ENCODE measurements around the gene PNKP.

Gene PNKP

DNA sequence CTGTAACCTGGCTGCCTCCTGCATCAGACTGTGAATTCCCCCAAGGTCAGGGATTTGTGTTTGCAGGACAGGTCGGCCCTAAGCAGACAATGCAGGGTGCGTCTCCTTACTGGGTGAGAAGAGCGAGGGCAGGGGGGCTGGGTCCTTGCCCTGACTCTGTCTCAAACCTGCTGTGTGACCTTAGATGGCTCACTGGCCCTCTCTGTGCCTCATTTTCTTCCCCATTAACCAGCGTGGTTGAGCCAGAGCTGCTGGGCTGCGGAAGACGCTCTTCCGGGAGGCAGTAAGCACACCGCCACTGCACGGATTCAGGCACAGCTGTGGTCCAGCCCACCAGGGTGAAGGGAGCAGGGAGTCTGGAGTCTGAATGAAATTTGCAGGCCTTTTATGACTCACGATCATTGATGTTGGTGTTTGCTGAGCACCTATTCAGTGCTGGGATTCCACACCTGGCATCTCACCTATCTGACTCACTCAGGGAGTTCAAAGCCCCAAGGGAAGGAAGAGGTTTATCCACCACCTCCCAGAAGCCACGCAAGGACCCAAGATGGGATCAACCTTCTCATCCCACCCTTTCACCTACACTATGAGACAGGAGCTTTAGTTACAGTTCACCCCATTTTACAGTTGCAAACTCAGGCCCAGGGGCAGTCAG lies 7.3 kb upstream of the PNKP start:
- DNase-seq = no peak

DNA sequence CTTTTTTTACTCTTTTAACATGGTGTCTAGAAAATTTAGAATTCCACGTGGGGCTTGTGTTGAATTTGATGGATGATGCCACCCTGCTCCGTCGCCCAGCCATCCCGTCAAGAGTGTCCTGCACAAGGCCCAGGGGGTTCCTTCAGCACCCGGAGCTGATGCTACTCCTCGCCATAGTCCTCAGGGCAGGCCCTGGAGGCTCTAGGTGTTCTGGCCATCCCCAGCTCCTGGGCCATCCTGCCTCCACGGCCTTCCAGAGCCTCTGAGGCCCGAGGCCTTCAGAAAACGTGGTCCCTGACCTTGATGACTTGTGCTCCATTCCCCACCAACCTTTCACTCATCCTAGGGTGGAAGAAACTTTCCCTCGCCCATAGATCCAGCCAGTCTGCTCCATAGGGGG lies 6.5 kb upstream of the PNKP start:
- no peak for DNase-seq

DNA sequence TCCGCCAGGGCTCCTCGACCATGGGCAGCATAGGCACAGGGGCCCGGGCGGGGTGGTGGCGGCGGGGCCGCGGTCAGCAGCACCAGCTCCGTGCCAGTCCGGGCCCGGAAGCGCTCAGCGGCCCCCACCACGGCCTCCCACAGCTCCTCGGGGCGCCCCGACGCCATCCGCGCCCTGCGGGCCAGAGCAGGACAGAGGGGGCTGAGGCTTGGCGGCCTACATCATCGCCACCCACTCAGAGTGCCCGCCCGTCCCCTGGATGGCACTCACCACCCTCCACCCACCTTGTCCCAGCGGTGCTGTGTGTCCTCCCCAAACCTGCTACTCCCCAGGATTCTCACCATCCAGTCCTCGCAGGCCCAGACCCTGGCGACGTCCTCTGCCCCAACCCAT lies 5.7 kb upstream of the PNKP start:
- DNase-seq = no peak

DNA sequence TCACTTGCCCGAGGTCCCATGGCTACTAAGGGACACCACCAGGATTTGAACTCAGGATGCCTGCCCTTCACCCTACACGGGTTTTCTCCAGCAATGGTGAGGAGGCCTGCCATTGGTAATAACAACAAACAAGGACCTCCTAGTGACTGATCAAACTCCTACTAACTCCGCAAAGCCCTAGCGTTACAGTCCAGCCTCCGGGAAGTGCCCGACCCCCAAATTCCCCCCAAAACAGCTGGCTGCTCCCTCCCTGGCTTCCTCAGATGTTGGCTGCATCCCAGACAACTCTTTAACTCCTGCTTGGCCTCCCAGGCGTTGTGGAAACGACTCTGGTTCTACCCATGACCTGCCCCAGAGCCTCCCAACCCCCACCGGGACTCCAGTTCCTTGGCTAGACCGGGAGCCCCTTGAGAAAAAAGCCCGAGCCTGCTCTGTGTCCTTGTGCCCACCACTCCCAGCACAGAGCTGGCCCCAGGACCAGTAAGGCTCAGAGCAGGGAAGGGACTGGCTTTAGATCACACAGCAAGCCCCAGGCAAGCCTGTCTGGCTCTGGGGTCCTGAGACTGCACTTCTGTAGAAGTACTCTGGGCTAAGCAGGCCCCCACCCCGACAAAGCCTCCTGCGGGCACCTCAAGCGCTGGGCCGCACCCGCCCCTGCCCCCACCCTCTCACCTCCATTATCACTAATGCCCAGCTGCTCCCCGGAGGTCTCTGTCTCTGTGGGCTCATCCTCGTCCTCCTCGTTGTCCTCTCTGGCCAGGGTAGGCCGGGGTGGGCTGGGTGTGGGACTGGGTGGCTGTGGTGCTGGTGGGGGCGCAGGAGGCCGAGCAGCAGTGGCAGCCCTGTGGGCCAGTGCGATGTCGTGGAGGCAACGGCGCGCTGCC lies 5.1 kb upstream of the PNKP start:
- DNase-seq = no peak

DNA sequence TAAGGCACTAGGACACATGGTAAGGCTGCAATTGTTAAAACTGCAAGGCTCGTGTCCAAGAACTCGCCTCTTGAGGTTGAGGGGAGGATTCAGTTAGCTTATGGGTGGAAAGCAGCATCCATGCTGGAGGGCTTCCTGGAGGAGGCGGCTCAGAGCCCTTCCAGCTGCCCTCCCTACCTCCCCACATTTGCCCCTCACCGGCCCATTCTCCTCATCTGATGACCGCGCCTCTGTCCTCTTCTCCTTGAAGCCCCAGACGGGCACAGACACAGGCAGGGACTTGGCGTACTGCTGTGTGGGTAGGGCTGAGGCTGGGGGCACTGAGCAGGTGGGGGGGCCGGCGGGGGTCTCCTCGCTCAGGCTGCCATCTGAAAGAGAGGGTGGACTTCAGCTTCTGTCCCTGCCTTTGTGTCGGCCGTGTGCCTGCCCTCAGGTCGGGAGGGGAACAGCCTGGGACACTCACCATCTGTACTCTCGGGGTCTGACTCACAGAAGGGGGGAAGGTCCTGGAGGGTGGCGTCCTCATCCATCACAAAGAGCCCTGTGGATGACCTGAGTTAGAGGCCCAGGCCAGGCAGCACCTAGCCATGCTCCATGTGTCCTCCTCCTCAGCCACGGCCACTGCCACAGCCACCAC lies 4.1 kb upstream of the PNKP start:
- DNase-seq = no peak

DNA sequence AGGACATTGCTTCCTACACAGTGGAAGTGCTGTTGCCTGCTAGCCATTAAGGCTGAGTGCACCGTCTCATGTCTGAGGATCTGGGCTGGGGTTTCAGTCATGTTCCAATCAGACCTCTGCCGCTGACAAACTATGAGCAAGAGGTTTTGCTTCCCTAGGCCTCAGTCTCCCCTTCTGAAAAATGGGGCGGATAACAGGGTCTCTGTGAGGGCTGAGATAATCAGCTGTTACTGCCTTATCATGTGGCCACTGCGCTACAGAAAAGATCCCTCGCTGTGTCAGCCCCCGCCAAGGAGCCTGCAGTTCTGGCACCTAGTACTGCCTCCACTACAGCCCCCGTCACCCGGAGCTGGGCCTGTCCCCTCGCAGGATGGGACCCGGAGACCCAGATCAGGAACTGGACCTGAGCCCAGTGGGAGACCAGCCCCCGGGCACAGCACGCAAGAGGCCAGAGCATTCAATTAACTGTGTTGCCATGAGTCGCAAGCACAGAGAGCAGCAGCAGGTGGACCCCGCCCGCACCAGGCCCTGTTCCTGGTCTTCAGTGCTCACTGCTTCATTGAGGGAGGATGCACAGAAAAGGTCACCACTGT lies 3.0 kb upstream of the PNKP start:
- DNase-seq = no peak

DNA sequence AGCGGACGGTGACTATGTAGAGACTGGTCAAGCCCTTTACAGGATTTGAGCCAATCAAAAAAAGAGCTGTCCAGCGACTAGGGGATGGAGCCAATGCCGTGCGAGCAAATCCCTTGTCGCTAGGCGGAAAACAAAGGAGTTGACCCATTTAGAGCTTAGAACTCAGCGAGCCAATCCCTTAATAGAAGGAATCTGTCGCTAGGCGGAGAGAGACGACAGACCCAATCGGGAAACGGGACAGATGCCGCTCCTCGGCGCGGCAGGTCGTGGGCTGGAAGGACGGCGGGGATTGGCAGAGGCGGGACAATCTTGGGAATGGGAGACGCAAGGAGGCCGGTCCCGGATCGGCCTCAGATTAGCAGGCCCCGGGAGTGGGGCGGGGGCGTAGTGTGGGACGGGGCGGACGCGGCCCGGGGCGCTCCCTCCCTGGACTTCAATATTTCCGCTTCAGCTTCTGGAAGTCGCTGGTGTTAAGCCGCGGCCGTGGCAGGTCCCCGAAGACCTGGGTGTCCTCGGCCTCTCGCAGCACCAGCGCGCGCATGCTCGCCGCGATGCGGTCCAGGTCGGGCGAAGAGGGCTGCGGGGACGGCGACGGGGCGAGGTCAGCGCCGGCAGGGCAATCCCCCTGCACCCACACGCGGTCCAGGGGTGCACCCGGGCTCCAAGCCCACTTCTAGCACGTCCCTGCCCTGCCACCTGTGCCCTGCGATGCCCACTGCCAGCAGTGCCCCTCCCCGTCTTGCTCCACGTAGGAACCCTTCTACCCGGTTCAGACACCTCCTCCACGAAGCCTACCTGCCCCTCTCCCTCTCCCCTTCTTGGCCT lies 2.3 kb upstream of the PNKP start:
- peak; percentile 96 to 100 (median 99) for DNase-seq

DNA sequence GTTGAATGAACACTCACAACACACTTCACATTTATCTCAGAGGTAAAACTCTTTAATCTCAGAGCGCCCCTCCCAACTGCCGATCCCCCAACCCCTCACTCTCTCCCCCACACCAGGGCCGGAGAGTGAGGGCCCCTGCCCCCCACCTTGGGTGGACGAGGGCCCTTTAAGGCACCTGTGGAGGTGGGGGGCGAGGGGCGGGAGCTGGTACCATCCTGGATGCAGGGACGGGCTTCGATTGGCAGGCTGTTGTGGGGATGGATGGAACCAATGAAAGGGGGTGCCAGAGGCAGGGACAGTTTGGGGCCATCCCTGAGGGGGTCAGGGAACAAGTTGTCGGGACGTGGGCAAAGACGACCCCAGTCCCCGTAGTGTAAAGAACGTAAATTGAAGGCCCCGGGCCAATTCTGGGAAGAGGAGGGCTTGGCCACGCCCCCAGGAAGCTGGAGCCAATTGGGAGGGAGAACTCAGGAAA lies 1.7 kb upstream of the PNKP start:
- no peak for DNase-seq

DNA sequence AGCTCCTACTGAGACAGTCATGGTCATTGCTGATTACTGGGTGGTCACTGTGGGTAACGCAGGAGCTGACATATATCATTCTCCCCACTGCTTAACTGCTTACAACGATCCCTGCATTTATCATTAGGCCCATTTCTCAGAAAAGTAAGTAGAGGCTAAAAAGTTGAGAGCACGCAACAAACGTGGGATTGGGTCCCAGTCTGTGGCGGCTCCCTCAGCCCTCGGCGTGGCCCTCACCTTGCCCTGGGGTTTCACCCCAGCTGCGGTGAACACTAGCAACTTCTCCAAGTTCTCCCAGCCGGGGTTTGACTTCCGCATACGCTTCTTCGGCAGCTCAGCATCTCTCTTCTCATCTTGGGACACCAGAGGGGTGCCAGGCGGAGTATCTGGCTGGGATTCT lies 2.5 kb downstream of the PNKP start:
- no peak for DNase-seq

DNA sequence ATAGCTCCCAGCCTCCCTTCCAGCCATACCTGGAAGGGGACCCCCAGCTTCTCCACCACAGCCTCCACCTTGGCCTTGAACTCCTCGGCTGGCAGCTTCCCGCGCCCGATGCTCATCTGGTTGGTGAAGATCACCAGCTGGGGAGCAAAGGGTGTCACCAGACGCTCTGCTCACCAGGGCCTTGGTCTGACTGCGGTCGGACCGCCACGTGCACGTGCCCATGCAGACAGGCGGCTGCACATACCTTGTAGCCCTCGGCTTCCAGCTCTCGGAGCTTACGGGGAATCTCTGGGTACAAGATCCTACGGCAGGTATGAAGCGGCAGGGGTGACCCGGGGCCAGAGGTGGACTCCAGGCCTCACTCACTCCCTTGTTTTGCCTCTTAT lies 3.4 kb downstream of the PNKP start:
- no peak for DNase-seq

DNA sequence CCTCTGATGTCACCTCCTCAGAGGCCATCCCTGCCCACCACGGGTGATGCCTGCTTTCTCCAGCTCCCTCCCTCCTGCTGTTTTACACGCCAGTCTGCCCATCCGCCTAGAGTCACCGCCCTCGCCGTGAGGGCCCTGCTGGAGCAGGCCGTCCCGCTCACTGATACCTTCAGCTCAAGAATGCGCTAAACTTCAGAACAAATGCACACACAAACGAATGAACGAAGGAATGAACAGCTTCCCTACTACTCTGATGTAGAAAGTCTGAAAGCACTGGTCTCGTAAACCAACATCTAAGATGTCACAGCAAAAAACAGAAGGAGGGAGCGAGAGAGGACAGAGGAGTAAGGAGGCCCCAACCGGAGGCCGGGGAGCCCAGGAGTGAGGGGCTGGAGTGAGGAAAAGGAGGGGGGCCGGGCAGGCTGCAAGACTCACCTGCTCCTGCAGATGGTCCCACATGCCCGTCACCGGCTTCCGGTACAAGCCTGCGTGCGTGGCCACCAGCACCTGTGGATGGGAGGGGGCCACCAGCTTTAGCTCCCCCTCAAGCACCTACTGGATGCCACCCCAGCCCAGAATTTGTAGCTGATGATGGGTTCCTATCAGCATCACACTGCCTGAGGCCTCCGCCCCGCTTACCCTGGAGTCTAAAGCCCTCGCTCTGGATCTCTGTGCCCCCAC lies 4.0 kb downstream of the PNKP start:
- no peak for DNase-seq

DNA sequence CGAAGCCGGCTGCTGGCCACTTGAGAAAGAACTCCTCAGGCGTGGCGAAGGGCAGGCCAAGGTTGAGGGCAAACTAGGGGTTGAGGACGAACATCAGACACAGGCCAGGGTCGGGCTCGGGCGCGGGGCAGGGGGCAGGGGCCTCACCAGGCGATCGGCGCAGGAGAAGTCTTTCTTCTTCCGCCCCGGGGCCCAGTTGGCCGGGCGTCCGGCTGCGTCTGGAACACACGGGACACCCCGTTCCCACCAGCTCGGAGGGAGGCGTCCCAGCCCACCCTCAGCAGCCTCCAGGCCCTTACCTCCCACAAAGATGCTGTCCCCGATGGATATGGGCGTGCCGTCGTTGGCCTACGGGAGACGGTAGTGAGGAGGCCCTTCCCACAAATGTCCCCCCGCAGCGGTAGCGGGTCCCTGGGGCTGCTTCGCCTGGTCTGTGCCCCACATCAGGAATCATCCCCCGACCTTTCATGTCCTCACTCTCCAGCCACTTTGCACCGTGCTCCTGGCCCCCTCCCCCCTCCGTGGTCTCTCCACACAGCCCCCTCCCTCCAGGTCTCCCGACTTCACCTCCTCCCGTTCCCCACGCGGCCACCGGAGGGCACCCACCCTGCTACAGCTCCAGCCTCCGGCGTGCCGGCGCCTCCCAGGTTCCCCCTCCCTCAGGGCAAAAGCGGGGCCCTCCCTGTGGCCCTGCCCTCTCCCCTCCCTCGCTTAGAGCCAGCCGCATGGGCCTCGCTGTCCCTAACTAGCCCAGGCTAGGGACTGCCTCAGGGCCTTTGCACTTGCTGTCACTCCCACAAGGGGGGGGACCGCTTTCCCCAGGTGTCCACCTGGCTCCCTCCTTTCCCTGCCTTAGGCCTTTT lies 4.8 kb downstream of the PNKP start:
- DNase-seq = peak in 1 of 3 donors; percentile 52

DNA sequence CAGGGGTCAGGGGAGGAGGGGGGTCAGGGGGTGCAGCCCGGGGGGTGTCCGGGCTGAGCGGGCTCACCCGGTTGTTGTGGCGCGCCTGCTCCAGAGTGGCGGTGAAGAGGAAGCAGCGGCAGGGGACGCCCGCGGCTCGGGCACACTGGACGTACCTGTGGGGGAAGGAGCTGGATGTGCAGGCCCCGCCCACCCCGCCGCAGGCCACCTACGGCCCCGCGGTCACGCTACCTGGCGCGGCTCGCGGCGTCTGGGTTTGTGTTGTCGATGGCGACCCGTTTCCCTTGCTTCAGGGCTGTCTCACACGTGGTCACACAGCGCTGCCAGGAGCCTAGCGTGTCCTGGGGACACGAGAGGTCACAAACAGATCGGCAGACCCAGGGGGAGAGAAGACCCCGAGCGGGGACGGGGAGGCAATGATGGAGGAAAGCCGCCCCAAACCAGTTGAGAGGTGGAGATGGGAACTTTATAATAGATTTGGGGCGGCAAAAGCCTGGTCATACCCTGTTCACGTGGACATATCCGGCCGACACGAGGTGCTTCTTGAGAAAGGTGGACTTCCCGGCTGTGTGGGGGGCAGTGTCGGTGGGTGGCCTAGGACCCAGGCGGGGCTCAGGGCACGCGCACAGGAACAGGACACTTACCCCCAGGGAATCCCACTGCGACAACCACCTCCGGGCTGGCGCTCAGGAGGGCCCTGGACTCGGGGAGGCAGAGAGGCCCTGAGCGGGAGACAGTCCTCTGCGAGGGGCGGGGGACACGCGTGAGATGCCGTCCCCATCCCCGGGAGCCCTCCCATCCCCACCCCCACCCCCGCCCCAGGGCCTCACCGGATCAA lies 5.6 kb downstream of the PNKP start:
- DNase-seq = no peak

DNA sequence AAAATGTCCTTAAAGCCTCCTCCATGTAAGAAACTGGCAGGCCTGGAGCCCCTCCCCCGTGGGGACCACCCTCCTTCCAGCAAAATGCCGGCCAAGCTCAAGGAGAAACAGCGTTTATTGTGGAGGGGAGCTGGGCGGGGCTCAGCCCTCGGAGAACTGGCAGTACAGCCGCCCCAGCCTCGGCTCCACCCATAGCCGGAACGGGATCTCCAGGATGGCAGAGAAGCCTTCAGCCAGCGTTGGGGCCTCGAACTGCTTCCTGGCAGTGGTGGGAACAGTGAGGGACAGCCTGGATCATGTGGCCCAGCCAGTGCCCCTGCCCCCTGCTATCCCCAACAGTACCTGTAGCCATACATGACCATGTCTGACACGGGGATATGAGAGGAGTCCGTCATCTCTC lies 6.3 kb downstream of the PNKP start:
- no peak for DNase-seq

DNA sequence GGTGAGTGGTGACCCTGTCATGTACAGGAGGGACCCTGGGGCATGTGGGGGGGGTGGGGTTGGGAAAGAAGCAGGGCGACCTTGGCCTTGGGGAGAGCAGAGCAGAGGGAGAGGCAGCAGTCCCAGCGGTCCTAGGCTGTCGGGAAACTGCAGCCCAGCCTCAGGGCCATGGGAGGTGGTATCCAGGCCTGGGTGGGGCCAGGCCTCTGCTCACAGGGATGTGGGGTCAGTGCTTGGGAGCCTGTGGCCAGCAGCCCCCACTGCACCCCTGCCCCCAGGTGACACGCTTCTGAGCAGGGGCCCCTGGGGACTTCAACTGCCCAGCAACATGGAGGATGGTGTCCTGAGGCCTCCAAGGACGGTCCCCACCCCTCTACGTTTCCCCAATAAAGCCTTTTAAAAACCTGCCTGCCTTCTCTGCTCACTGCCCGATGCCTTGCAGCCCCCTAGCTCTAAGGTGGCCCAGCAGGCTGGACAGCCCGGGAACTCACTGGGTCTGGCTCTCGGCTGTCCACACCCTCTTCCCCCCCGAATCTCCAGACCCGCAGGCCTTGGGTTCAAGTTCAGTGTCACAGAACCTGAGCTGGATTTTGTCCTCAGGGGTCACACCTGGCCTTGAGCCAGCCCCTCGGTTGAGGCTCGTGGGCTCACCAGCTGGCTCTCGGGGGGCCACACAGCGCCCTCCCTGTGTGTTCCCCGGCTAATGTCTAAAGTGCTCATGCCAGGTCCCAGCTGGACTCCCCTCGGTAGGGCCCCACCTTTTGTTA lies 6.9 kb downstream of the PNKP start:
- no peak for DNase-seq

DNA sequence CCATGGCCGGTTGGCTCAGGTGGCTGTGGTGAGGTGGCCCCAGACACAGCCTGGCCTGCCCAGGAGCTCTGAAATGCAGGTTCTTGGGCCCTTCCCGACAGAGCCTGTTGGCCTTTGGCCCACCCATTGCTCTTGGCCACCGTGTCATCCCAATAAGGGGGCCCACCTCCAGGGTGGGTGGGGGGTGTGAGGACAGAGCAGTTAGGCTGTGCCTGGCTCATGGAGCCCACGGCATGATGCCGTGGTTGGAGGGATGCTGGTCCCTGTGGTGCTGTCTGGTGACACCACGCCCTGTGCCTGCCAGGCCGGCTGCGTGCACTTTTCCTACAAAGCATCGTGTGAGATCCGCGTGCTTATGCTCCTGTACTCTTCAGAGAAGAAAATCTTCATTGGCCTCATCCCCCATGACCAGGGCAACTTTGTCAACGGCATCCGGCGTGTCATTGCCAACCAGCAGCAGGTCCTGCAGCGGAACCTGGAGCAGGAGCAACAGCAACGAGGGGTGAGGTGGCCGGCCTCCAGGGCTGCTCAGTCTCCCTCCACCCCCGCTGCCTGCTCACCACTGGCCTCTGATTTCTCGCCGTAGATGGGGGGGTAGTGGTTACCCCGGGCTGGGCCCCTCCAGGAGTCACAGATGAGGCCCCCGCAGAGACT lies 7.6 kb downstream of the PNKP start:
- no peak for DNase-seq

DNA sequence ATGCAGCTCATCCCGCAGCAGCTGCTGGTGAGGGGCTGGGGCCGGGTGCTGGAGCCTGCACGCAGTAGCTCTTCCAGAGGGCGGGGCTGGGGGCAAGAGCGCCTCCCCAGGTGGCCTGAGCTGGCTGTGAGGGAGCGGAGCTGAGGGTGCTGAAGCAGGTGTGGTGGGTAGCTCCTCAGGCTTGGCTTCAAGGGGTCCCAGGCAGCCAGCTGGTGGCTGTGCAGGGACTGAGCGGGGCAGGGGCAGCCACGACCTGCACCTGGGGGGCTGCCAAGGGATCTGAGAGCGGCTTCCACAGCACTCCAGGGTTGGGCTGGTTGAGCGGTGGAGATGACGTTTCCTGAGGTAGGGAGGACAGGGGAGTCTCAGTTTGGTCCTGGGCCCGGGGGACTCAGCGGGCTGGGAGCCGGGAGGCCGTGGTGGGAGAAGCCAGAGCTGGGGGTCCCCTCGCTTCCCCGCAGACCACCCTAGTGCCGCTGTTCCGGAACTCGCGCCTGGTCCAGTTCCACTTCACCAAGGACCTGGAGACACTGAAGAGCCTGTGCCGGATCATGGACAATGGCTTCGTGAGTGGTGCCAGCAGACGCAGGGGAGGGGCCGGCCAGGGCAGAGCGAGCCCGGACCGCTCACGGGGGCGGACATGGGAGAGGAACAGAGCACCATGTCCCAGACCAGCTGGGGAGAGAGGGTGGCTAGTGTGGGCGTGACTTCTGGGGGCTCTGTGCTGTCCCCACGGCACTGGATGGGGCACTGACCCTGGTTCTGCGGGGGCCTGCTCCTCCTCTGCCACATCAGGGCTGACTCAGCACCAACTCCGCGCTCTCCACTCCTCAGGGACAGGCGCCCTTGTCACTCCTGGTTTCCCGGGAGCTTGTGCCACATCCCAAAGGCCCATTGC lies 9.0 kb downstream of the PNKP start:
- DNase-seq = no peak

DNA sequence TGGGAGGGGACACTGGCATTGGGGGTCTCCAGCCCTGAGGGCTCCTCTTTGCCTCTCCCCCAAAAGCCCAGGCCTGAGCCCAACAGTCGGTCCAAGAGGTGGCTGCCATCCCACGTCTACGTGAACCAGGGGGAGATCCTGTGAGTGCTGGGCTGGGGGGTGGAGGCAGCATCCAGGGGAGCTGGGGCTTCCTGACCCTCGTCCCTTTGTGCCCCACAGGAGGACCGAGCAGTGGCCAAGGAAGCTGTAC lies 9.6 kb downstream of the PNKP start:
- no peak for DNase-seq

Measured in suppressor macrophage treated with lipopolysaccharide for 1 hour (primary cell).